HG03097 (cell line): ENCODE measurements around the gene PARP1.

Source experiments
- ATAC-seq: cut with Tn5 transposase; IDR thresholded peaks from one replicate; pipeline ENCODE4 v1.9.1; 2021; ENCODE audit not compliant: unreplicated experiment, low FRiP score

PARP1 gene

GRCh38 chr1:226318471-226318870 lies 89.4 kb downstream of the PARP1 start:
- no peak for ATAC-seq

- no peak for ATAC-seq
Observed at GRCh38 chr1:226314055-226314454, 93.8 kb downstream of the PARP1 start.

- ATAC-seq: no peak
Observed at GRCh38 chr1:226312065-226312464, 95.8 kb downstream of the PARP1 start.

GRCh38 chr1:226311376-226311775 lies 96.5 kb downstream of the PARP1 start:
- no peak for ATAC-seq
